OCI-LY3 (cell line): ENCODE data around the gene PPFIBP2.

Source experiments
- H2AFZ ChIP-seq: fragments of 200-600, 300-600 bp; shearing (Covaris generic); 2 replicates; pipeline ENCODE4 v1.6.0; 2014; ENCODE audit warnings: antibody characterized with exemption, low read depth, low read length
- H3K27ac ChIP-seq: fragments of 200-600, 300-600 bp; sonication (generic); 2 replicates; pipeline ENCODE4 v1.5.1; 2014; ENCODE audit warnings: mild to moderate bottlenecking, low read length, moderate library complexity, mixed read lengths
- H3K27me3 ChIP-seq: fragments of 200-600, 300-600 bp; sonication (generic); 2 replicates; pipeline ENCODE4 v1.6.1; 2014; ENCODE audit warnings: low read depth, low read length, mixed read lengths
- H3K36me3 ChIP-seq: fragments of 200-600, 300-600 bp; sonication (generic); replicated peaks from 2 replicates; pipeline ENCODE3; 2014; ENCODE audit warnings: low read depth, low read length, mixed read lengths
- H3K4me1 ChIP-seq: fragments of 300-600, 200-600 bp; sonication (generic); 2 replicates; pipeline ENCODE4 v1.6.1; 2014; ENCODE audit warnings: low read length, mixed read lengths
- H3K4me2 ChIP-seq: fragments of 200-600, 300-600 bp; sonication (generic); 2 replicates; pipeline ENCODE4 v1.6.1; 2014; ENCODE audit warnings: low read length, mixed read lengths
- H3K4me3 ChIP-seq: fragments of 300-600, 200-600 bp; sonication (generic); 2 replicates; pipeline ENCODE4 v1.5.1; 2014; ENCODE audit warnings: antibody characterized with exemption, mild to moderate bottlenecking, low read length, moderate library complexity
- H3K79me2 ChIP-seq: fragments of 300-600, 200-600 bp; shearing (Covaris generic); 2 replicates; pipeline ENCODE4 v1.6.1; 2014; ENCODE audit warnings: mild to moderate bottlenecking, low read length, mixed read lengths
- H3K9ac ChIP-seq: fragments of 300-600, 200-600 bp; shearing (Covaris generic); 2 replicates; pipeline ENCODE4 v1.6.0; 2014; ENCODE audit warnings: mild to moderate bottlenecking, low read length, moderate library complexity
- H3K9me3 ChIP-seq: fragments of 200-600, 300-600 bp; shearing (Covaris generic); 2 replicates; pipeline ENCODE4 v1.6.1; 2014; ENCODE audit warnings: low read length, mixed read lengths; ENCODE audit not compliant: insufficient read depth
- H4K20me1 ChIP-seq: fragments of 200-600, 300-600 bp; sonication (generic); 2 replicates; pipeline ENCODE4 v1.6.1; 2016; ENCODE audit warnings: low read length, mixed read lengths; ENCODE audit not compliant: insufficient read depth
- EZH2phosphoT487 ChIP-seq: fragments of 200-600 bp; shearing (Covaris generic); IDR thresholded peaks from 2 replicates; pipeline ENCODE4 v1.6.1; 2018; ENCODE audit warnings: antibody characterized with exemption, mixed run types, low read depth
- TF ChIP-seq, protein P1 (sequence below): fragments of 200-600, 300-600 bp; sonication (generic); IDR thresholded peaks from 2 replicates; pipeline ENCODE4 v1.5.1; 2014; ENCODE audit warnings: antibody characterized with exemption, low read length, low read depth

Gene PPFIBP2

GRCh38 chr11:7635137-7635536 lies 121.3 kb downstream of the PPFIBP2 start:
- TF ChIP-seq, protein P1, sequence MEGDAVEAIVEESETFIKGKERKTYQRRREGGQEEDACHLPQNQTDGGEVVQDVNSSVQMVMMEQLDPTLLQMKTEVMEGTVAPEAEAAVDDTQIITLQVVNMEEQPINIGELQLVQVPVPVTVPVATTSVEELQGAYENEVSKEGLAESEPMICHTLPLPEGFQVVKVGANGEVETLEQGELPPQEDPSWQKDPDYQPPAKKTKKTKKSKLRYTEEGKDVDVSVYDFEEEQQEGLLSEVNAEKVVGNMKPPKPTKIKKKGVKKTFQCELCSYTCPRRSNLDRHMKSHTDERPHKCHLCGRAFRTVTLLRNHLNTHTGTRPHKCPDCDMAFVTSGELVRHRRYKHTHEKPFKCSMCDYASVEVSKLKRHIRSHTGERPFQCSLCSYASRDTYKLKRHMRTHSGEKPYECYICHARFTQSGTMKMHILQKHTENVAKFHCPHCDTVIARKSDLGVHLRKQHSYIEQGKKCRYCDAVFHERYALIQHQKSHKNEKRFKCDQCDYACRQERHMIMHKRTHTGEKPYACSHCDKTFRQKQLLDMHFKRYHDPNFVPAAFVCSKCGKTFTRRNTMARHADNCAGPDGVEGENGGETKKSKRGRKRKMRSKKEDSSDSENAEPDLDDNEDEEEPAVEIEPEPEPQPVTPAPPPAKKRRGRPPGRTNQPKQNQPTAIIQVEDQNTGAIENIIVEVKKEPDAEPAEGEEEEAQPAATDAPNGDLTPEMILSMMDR = no peak
- Histone ChIP-seq H3K4me2 (no peak overlapping the region), H2AFZ (no peak overlapping the region), H3K79me2 (no peaks in the 10 kb centered on the region), H3K4me3 (no peak overlapping the region), H3K9ac (no peak overlapping the region), H4K20me1 (no peaks in the 10 kb centered on the region), H3K4me1 (peaks cover 19% of the 10 kb centered on the region), H3K27me3 (no peaks in the 10 kb centered on the region), H3K9me3 (no peaks in the 10 kb centered on the region), H3K27ac (no peak overlapping the region), H3K36me3 (peaks cover 64% of the 10 kb centered on the region)

- no peaks in the 10 kb centered on the region for H4K20me1 ChIP-seq
- H3K9me3 ChIP-seq = no peaks in the 10 kb centered on the region
- H2AFZ ChIP-seq = no peak overlapping the region
- H3K79me2 ChIP-seq = no peaks in the 10 kb centered on the region
- no peak overlapping the region for H3K9ac ChIP-seq
- H3K27ac ChIP-seq = no peak overlapping the region
- H3K4me1 ChIP-seq = peaks cover 19% of the 10 kb centered on the region
- H3K4me2 ChIP-seq = no peak overlapping the region
- no peak for TF ChIP-seq EZH2phosphoT487
- no peak overlapping the region for H3K4me3 ChIP-seq
- H3K27me3 ChIP-seq = no peaks in the 10 kb centered on the region
- peaks cover 70% of the 10 kb centered on the region for H3K36me3 ChIP-seq
Observed at GRCh38 chr11:7635708-7636107, 121.9 kb downstream of the PPFIBP2 start.

DNA sequence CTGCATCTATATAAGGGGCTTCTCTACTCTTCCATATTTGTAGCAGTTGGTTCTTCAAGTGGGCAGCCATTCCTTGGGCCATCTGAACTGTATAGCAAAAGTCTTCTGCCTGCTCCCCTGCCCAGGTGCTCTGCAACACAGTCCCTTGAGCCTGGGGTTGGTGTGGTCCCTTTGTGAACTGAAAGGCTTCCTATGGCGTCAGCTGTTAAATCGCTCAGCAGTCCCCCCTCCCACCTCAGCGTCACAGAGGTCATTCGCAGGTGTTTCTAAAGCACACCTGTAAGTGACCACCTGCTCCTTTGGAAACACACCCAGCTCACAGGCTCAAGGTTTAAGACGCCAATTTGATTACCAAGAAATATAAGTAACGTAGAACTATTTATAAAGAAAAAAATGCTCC lies 122.6 kb downstream of the PPFIBP2 start:
- Histone ChIP-seq H3K27me3 (no peaks in the 10 kb centered on the region), H4K20me1 (no peaks in the 10 kb centered on the region), H3K36me3 (peaks cover 68% of the 10 kb centered on the region), H3K27ac (no peak overlapping the region), H3K9ac (no peak overlapping the region), H3K4me1 (peaks cover 19% of the 10 kb centered on the region), H3K79me2 (no peaks in the 10 kb centered on the region), H3K4me3 (no peak overlapping the region), H3K4me2 (no peak overlapping the region), H2AFZ (no peak overlapping the region), H3K9me3 (no peaks in the 10 kb centered on the region)
- TF ChIP-seq EZH2phosphoT487 = no peak
- TF ChIP-seq, protein P1 = no peak

- TF ChIP-seq, protein P1 = no peak
- TF ChIP-seq EZH2phosphoT487 = no peak
- Histone ChIP-seq H3K9me3 (no peaks in the 10 kb centered on the region), H3K27me3 (no peaks in the 10 kb centered on the region), H4K20me1 (no peaks in the 10 kb centered on the region), H3K4me2 (no peak overlapping the region), H3K27ac (no peak overlapping the region), H3K79me2 (no peaks in the 10 kb centered on the region), H2AFZ (no peak overlapping the region), H3K9ac (no peak overlapping the region), H3K4me1 (peaks cover 19% of the 10 kb centered on the region), H3K4me3 (no peak overlapping the region), H3K36me3 (peaks cover 67% of the 10 kb centered on the region)
Observed at GRCh38 chr11:7637447-7638157, 123.8 kb downstream of the PPFIBP2 start.
